CD4-positive, alpha-beta T cell treated with Interleukin-6 for 4 hours (primary cell): Measurements from ENCODE around the gene SBNO2.
A peak's percentile ranks its signal among the peaks of the same experiment; 100 is the strongest.

Source experiments
- DNase-seq: peaks from one replicate; pipeline ENCODE4 v3.0.0-alpha.2; 2020; ENCODE audit warnings: mixed read lengths

The SBNO2 gene

DNA sequence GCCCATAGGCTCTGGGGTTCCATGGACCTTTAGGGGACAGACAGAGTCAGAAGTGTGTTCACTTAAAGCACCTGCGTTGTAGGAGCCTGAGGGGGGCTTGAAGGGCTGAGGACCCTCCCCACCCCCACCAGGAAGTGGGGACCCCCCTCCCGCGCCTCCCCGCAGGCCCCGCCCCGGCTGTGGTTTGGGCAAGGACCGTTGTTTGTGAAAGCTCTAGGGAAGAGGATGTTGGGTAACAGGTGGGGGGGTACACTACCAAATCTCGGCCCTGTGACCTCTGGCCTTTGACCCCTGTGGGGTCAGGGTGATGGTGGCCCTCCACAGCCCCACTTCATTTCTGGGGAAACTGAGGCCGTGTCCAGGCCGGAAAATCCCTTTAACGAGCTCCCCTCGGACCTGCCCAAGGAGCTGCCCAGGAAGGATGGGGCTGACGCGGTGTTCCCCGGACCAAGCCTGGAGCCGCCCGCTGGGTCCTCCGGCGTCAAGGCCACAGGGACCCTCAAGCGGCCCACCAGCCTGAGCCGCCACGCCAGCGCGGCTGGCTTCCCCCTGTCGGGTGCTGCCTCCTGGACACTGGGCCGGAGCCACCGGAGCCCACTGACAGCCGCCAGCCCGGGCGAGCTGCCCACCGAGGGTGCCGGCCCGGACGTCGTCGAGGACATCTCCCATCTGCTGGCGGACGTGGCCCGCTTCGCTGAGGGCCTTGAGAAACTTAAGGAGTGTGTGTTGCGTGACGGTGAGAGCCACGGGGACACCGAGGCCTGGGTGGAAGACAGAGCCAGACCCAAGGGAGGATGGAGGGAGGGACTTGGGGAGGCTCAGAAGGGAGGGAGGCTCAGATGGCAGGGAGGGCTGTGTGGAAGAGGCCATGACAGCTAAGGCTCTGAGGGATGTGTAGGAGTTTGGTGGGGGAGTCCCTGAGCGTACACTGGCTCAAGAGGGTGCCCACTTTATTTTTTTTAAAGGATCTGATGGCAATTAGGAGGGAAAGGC, 105.8 kb downstream of the SBNO2 start:
- peak; percentile 88 for DNase-seq

- DNase-seq, result no peak
Measured at GRCh38 chr19:1067341-1067957, 106.6 kb downstream of the SBNO2 start.

DNA sequence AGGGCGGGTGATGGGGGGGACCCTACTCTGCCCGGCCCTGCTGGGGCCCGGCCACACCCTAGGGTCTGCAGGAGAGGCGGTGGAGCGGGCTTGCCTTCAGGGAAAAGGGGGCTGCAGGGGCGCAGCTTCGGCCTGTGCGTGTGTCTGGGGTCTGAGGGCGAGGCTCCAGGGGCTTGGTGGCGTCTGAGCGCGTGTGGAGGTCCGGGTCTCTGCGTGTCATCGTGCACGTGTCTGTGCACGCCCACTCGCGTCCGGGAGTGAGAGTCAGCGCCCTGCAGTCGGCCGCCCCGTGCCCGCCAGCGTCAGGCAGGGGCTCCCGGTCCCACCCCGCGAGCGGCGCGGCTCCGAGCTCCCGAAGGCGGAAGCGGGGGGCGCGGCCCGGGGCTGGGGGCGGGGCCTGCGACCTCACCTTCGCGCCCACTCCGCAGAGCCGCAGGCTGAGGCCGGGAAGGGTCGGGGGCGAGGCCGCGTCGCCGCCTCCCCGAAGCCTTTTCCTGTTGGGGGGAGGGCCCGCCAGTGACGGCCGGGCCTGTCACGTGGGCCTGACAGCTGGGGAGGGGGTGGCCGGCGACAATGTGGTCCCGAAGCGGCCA, 107.2 kb downstream of the SBNO2 start, which contains the start of gene ARHGAP45:
Gene ARHGAP45 (plus strand): TSS at position 420 of the 593 bp plus-strand sequence. CDS start 239 bp downstream, outside the sequence.
- DNase-seq, result peak; percentile 93

- peak; percentile 17 for DNase-seq
Measured at GRCh38 chr19:1066251-1066747, 107.8 kb downstream of the SBNO2 start.

- DNase-seq, result peak; percentile 3
Measured at GRCh38 chr19:1065606-1066109, 108.4 kb downstream of the SBNO2 start.

DNA sequence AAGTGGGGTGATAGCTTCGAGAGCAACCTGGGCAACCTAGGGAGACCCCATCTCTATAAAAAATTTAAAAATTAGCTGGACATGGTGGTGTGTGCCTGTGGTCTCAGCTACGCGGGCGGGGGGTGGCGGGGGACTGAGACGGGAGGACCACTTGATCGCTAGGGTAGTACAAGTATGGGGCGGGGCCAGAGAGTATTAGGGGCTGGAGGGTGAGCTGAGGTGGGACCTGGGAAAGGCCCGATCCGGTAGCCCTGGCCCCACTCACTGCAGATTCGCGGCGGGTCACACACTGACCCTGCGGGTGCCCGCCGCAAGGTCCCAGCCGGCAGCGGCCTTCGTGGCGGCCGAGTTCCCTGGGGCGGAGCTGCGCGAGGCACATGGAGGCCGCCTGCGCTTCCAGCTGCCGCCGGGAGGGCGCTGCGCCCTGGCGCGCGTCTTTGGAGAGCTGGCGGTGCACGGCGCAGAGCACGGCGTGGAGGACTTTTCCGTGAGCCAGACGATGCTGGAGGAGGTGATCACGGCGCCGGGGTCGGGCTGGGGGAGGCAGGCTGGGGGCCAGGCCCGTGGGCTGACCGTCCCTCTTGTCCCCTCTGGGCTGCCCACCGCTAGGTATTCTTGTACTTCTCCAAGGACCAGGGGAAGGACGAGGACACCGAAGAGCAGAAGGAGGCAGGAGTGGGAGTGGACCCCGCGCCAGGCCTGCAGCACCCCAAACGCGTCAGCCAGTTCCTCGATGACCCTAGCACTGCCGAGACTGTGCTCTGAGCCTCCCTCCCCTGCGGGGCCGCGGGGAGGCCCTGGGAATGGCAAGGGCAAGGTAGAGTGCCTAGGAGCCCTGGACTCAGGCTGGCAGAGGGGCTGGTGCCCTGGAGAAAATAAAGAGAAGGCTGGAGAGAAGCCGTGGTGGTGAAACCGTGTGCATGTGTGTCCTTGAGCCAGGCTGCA, 109.1 kb downstream of the SBNO2 start:
- peak; percentile 82 for DNase-seq

- DNase-seq, result peak; percentile 21
Measured at GRCh38 chr19:1063909-1064660, 110.0 kb downstream of the SBNO2 start.

DNA sequence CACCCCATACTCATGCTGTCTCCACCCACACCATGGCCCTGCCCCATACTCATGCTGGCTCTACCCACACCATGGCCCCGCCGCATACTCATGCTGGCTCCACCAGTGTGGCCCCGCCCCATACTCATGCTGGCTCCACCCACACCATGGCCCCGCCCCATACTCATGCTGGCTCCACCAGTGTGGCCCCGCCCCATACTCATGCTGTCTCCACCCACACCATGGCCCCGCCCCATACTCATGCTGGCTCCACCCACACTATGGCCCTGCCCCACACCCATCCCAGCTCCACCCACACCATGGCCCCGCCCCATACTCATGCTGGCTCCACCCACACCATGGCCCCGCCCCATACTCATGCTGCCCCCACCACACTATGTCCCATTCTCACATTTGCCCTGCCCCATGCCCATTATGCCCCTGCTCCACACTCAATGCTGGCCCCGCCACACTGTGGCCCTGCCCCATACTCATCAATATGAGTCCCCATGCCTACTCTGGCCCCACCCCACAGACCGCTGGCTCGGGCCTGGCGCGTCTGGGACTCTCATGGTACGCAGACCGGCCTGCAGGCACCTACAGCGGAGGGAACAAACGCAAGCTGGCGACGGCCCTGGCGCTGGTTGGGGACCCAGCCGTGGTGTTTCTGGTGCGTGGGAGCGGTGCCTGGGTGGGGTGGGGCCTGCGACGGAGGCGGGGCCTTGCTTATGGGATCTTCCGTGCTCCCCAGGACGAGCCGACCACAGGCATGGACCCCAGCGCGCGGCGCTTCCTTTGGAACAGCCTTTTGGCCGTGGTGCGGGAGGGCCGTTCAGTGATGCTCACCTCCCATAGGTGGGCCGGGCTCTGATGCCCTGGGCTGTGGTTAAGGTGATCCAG, 110.8 kb downstream of the SBNO2 start:
- DNase-seq, result peak; percentile 23

GRCh38 chr19:1062387-1063029, 111.6 kb downstream of the SBNO2 start:
- DNase-seq, result peak; percentile 11

DNA sequence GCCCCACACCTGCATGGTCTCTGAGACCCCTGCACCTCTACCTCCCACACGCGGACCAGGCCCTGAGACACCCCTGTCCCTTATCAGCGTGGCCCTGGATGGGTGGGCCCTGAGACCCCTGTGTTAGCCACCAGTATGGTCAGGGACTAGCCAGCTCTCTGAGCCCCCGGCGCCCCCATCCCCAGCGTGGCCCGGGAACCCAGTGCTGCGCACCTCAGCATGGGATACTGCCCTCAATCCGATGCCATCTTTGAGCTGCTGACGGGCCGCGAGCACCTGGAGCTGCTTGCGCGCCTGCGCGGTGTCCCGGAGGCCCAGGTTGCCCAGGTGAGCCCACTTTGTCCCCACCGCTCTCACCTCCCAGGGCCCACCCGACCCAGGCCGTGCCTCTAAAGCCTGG, 112.1 kb downstream of the SBNO2 start:
- no peak for DNase-seq

- no peak for DNase-seq
Measured at GRCh38 chr19:1060689-1061088, 113.4 kb downstream of the SBNO2 start.

- DNase-seq, result peak; percentile 44
Measured at GRCh38 chr19:1058112-1058511, 116.0 kb downstream of the SBNO2 start.
